Transverse colon (tissue), 4 donors: Measurements from ENCODE around the gene SQSTM1. TPM values are rescaled to one million over a fixed set of nuclear protein-coding genes. Genes with fewer than 3 reads are reported as not detected.

Experiments used
- DNase-seq: peaks from one replicate; pipeline ENCODE4 v3.0.0-alpha.2; 2019
- H3K27ac ChIP-seq, 4 donors: fragments of 200-600 bp; sonication (generic); 2 replicates each; pipeline ENCODE4 v1.5.1; 2016 to 2018; ENCODE audit warnings: inconsistent platforms in 4 of 4
- H3K27me3 ChIP-seq: fragments of 200-600 bp; sonication (generic); 2 replicates; pipeline ENCODE4 v1.5.1; 2017; ENCODE audit warnings: inconsistent platforms
- H3K36me3 ChIP-seq, 4 donors: fragments of 200-600 bp; sonication (generic); 2 replicates each; pipeline ENCODE4 v1.5.1; 2017 to 2019; ENCODE audit warnings: inconsistent platforms in 4 of 4
- H3K4me1 ChIP-seq, 4 donors: fragments of 200-600 bp; sonication (generic); 2 replicates each; pipeline ENCODE4 v1.5.1; 2017 to 2020; ENCODE audit warnings: inconsistent platforms in 4 of 4
- H3K4me3 ChIP-seq, 4 donors: fragments of 200-600 bp; sonication (generic); 1 replicate in 1 of 4; 2 replicates in 3 of 4; pipeline versions ENCODE4 v1.5.1 to v1.6.1; 2017 to 2019; ENCODE audit warnings: inconsistent platforms in 4 of 4
- H3K9me3 ChIP-seq, 2 donors: fragments of 200-600 bp; sonication (generic); 2 replicates each; pipeline ENCODE4 v1.5.1; 2017 to 2019; ENCODE audit warnings: inconsistent platforms in 2 of 2
- CTCF ChIP-seq, 5 experiments: fragments of 200-600 bp in 3 of 5; fragments of 450-650 bp in 2 of 5; sonication (generic) in 3 of 5; IDR thresholded peaks; 1 replicate in 2 of 5; 2 replicates in 3 of 5; pipeline ENCODE4 v1.5.1; 2016 to 2017; ENCODE audit warnings: antibody characterized with exemption in 5 of 5, inconsistent platforms in 3 of 5, mild to moderate bottlenecking in 2 of 5, moderate library complexity in 1 of 5
- EP300 ChIP-seq: sonication (generic); formaldehyde crosslinking; IDR thresholded peaks from one replicate; pipeline ENCODE4 v1.6.1; 2017; ENCODE audit warnings: antibody characterized with exemption, low read depth
- POLR2A ChIP-seq: fragments of 450-650 bp; IDR thresholded peaks from one replicate; pipeline ENCODE4 v1.6.1; 2016; ENCODE audit warnings: antibody characterized with exemption, mild to moderate bottlenecking, moderate library complexity
- POLR2AphosphoS5 ChIP-seq, 3 donors: sonication (generic); formaldehyde crosslinking; IDR thresholded peaks; one replicate each; pipeline ENCODE4 v1.6.1; 2016; ENCODE audit warnings: antibody characterized with exemption in 3 of 3
- WGBS, 2 donors: methylation state at CpG; one replicate each; pipeline ENCODE4 v1.1.5; 2018; ENCODE audit warnings: low coverage in 1 of 2; 5-methylcytosine and 5-hydroxymethylcytosine counted together
- in situ Hi-C, 4 donors: fragments of 200-750 bp; cut with MboI; loops; one replicate each; pipeline versions ENCODE4 v1.15.0 to v1.15.1; 2017; ENCODE audit warnings: low sequenced_read_pairs in 3 of 4, low pct_ligation_motif_present in 1 of 4, low pct_unique_long_range_greater_than_20kb in 1 of 4
- intact Hi-C: fragments of 100-400 bp; cut with DNase I; formaldehyde crosslinking; loops from one replicate; pipeline ENCODE4 v1.15.1; 2023; ENCODE audit warnings: low total_unique reads
- total RNA-seq, 4 donors: library from RNA; depleted of rRNA; stranded (reverse); fragments of >200 nt; gene quantifications; one replicate each; pipeline ENCODE4 v1.1.0, GENCODE V29; 2016

SQSTM1 gene
- total RNA-seq, 4 donors from 2014 or later, result 250 to 620 (median 432) TPM

DNA sequence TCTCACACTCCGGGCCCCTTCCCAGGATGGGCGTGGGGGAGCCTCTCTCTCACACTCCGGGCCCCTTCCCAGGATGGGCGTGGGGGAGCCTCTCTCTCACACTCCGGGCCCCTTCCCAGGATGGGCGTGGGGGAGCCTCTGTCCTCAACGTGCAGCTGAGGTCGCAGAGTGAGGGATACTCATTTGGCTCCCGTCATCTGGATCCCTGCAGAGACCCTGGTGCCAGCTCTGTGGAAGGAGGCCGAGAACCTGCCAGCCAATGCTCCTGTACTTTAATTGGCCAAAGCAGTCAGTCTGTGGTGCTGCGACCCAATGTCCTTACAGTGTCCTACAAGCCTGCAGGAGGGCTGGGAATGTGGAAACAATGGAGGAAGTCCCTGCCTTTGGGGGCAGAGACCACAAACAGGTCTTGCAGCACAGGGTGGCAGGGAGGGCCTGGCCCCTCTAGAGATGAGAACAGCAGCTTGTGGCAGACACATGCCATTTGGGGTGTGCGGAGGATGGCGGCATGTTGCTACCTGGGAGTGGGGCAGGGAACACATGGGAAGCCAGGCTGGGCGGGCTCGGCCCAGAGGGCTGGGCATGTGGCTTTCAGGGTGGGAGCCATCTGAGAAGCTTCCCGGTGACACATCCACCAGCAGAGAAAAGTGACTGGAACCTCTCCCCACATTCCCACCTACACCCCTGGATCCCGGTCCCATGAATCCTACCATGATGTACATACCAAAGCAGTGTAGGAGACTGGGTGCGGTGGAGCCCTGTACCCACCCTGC is 51.5 kb downstream of the SQSTM1 start:
- WGBS, 2 donors, result 93% methylated on average over 14 of the region's 18 CpGs; no CpG with 5 or more reads in 1 of the 2 donors
- Histone ChIP-seq H3K36me3 (peaks cover 0 to 39% (median 10%) of the 10 kb centered on the region in 4 donors), H3K4me3 (no peak overlapping the region), H3K4me1 (no peaks in the 10 kb centered on the region), H3K27ac (no peak overlapping the region), H3K9me3 (no peaks in the 10 kb centered on the region), H3K27me3 (no peaks in the 10 kb centered on the region)
- in situ Hi-C loops, result no loop called here
- intact Hi-C loops, result no loop called here
- TF ChIP-seq EP300 (no peak), CTCF (IDR thresholded peaks at IDR 0.05) (no peak), POLR2AphosphoS5 (IDR thresholded peaks at IDR 0.05) (no peak), POLR2A (no peak)
- DNase-seq, result no peak

DNA sequence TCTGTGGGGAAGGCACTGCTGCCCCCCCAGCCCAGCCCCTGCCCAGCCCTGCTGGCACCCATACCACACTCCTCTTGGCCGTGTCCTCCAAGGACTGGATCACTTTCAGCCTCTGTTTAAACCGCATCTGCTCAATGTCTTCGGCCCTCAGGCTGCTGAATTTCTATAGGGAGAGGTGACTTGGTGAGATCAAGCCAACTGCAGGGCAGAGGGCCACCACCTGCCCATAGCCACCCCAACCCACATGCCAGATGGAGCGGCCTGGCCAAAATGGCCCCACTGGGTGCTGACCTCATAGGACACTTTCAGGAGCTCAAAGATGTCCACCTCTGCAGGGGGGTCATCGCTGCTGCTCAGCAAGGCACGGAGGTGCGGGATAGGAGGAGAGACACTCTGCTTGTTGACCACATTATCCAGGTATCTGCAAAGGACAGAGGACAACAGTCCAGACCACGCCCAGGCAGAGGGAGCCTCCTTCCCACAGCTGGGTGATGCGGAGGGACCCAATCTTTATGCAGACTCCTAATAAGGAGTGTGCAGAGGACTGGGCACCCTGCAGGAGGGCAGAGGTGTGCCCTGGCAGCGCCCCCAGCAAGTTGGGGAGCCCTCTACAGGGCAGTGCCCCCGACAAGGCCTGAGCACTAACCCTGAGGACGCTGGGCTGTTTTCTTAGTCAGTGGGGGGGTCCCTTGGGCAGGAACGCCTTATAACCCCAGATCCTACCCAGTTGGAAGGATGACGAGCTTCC is 52.3 kb downstream of the SQSTM1 start:
- Histone ChIP-seq H3K27me3 (no peaks in the 10 kb centered on the region), H3K4me3 (no peak overlapping the region), H3K36me3 (peaks cover 0 to 39% (median 14%) of the 10 kb centered on the region in 4 donors), H3K9me3 (no peaks in the 10 kb centered on the region), H3K4me1 (no peaks in the 10 kb centered on the region), H3K27ac (no peak overlapping the region)
- no peak for DNase-seq
- no peak for TF ChIP-seq EP300
- no peak for TF ChIP-seq POLR2AphosphoS5 (IDR thresholded peaks at IDR 0.05)
- TF ChIP-seq POLR2A, result no peak
- TF ChIP-seq CTCF (IDR thresholded peaks at IDR 0.05), result no peak
- in situ Hi-C loops, result no loop called here
- 94% methylated on average over 10 of the region's 14 CpGs; no CpG with 5 or more reads in 1 of the 2 donors for WGBS, 2 donors
- intact Hi-C loops, result no loop called here

GRCh38 chr5:179873588-179874110 is 52.9 kb downstream of the SQSTM1 start:
- TF ChIP-seq EP300, result no peak
- no peak for TF ChIP-seq POLR2A
- TF ChIP-seq POLR2AphosphoS5 (IDR thresholded peaks at IDR 0.05), result no peak
- TF ChIP-seq CTCF (IDR thresholded peaks at IDR 0.05), result no peak
- in situ Hi-C loops, result no loop called here
- no peaks in the 10 kb centered on the region for H3K27me3 ChIP-seq
- peaks cover 0 to 39% (median 16%) of the 10 kb centered on the region in 4 donors for H3K36me3 ChIP-seq
- no peaks in the 10 kb centered on the region for H3K9me3 ChIP-seq
- no peak overlapping the region for H3K4me3 ChIP-seq
- DNase-seq, result no peak
- H3K4me1 ChIP-seq, result no peaks in the 10 kb centered on the region
- WGBS, 2 donors, result 95 to 97% methylated on average over 4 to 7 of the region's 7 CpGs
- intact Hi-C loops, result no loop called here
- H3K27ac ChIP-seq, result no peak overlapping the region

DNA sequence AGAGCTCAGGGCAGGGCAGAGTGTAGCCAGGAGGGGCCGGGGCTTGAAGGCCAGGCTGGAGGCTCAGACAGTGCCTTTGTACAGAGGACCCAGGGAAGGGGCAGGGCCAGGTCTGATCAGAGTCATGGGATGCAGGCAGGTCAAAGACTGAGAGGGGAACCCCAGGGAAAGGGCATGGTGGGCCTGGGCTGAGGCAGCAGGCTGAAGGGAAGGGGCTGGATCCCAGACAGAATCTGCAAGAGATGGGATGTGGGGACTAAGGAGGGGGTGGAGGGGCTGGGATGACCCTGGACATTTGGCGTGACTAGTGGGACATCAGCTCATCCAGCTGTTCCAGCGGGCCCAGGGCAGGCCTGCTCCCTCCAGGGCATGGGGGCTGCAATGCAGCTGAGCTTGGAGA is 53.4 kb downstream of the SQSTM1 start:
- in situ Hi-C loops (no loop called here), intact Hi-C loops (no loop called here)
- H3K9me3 ChIP-seq, result no peaks in the 10 kb centered on the region
- H3K27ac ChIP-seq, result no peak overlapping the region
- H3K36me3 ChIP-seq, result peaks cover 0 to 39% (median 18%) of the 10 kb centered on the region in 4 donors
- 100% methylated on average over 3 of the region's 3 CpGs; no CpG with 5 or more reads in 1 of the 2 donors for WGBS, 2 donors
- DNase-seq, result no peak
- TF ChIP-seq POLR2A (no peak), EP300 (no peak), CTCF (IDR thresholded peaks at IDR 0.05) (no peak), POLR2AphosphoS5 (IDR thresholded peaks at IDR 0.05) (no peak)
- no peaks in the 10 kb centered on the region for H3K27me3 ChIP-seq
- H3K4me1 ChIP-seq, result no peaks in the 10 kb centered on the region
- H3K4me3 ChIP-seq, result no peak overlapping the region
